ENCODE measurements around the gene RPP14. TPM values are rescaled to one million over a fixed set of nuclear protein-coding genes. Genes with fewer than 3 reads are reported as not detected.

Gene RPP14
- total RNA-seq, 1 experiment from 2014 or later: 13.2 TPM

- H3K4me3 ChIP-seq: no peak overlapping the region
- H3K9me3 ChIP-seq (ENCODE audit: insufficient read depth, low read depth): no peaks in the 10 kb centered on the region
- H3K36me3 ChIP-seq (ENCODE audit: low read depth): no peaks in the 10 kb centered on the region
- ChIA-PET CTCF (no interaction called here), POLR2A (ENCODE audit: unreplicated experiment) (no interaction called here)
- TF ChIP-seq CTCF (conservative IDR thresholded peaks at IDR 0.05) (no peak), EZH2 (IDR thresholded peaks at IDR 0.05; ENCODE audit: low read depth) (no peak)
- intact Hi-C loops (cut with micrococcal nuclease; ENCODE audit: unreplicated experiment): no loop called here
- no peak for DNase-seq
- H3K27ac ChIP-seq: no peak overlapping the region
- H3F3A ChIP-seq (ENCODE audit: insufficient read depth, low read depth): no peaks in the 10 kb centered on the region
- H3K4me1 ChIP-seq (replicated peaks; ENCODE audit: insufficient read depth): no peaks in the 10 kb centered on the region
- no peaks in the 10 kb centered on the region for H3K9me2 ChIP-seq (ENCODE audit: insufficient read depth)
- H3K79me2 ChIP-seq (ENCODE audit: low read depth): no peaks in the 10 kb centered on the region
- BruUV-seq (replicated peaks): no TSS peak
- no peak overlapping the region for H3K4me2 ChIP-seq
- H3K27me3 ChIP-seq (ENCODE audit: insufficient read depth, low read depth): no peaks in the 10 kb centered on the region
- no peak overlapping the region for H2AFZ ChIP-seq
- no peaks in the 10 kb centered on the region for H4K20me1 ChIP-seq (ENCODE audit: insufficient read depth)
Measured at GRCh38 chr3:58296269-58296668, 9.8 kb upstream of the RPP14 start.

- H3F3A ChIP-seq (ENCODE audit: insufficient read depth, low read depth): no peaks in the 10 kb centered on the region
- no peaks in the 10 kb centered on the region for H3K79me2 ChIP-seq (ENCODE audit: low read depth)
- H3K4me3 ChIP-seq: no peak overlapping the region
- intact Hi-C loops (cut with micrococcal nuclease; ENCODE audit: unreplicated experiment): no loop called here
- H3K9me3 ChIP-seq (ENCODE audit: insufficient read depth, low read depth): no peaks in the 10 kb centered on the region
- BruUV-seq (replicated peaks): no TSS peak
- no peak overlapping the region for H3K27ac ChIP-seq
- no peak overlapping the region for H2AFZ ChIP-seq
- H3K4me2 ChIP-seq: no peak overlapping the region
- CTCF ChIA-PET: interaction anchor here (0.6 kb wide), 1 partner anchor 264 kb away, joined by 3 read pairs; no protein-coding TSS in a partner anchor
- H3K27me3 ChIP-seq (ENCODE audit: insufficient read depth, low read depth): no peaks in the 10 kb centered on the region
- no peaks in the 10 kb centered on the region for H4K20me1 ChIP-seq (ENCODE audit: insufficient read depth)
- TF ChIP-seq CTCF (conservative IDR thresholded peaks at IDR 0.05): no peak
- POLR2A ChIA-PET (ENCODE audit: unreplicated experiment): no interaction called here
- no peaks in the 10 kb centered on the region for H3K36me3 ChIP-seq (ENCODE audit: low read depth)
- H3K4me1 ChIP-seq (replicated peaks; ENCODE audit: insufficient read depth): no peaks in the 10 kb centered on the region
- no peaks in the 10 kb centered on the region for H3K9me2 ChIP-seq (ENCODE audit: insufficient read depth)
- DNase-seq: no peak
Measured at GRCh38 chr3:58296843-58297242, 9.2 kb upstream of the RPP14 start.

GRCh38 chr3:58298190-58298589 lies 7.9 kb upstream of the RPP14 start:
- Histone ChIP-seq H3K27ac (no peak overlapping the region), H3F3A (ENCODE audit: insufficient read depth, low read depth) (no peaks in the 10 kb centered on the region), H3K4me3 (no peak overlapping the region), H4K20me1 (ENCODE audit: insufficient read depth) (no peaks in the 10 kb centered on the region), H3K4me2 (no peak overlapping the region), H3K9me3 (ENCODE audit: insufficient read depth, low read depth) (no peaks in the 10 kb centered on the region), H2AFZ (no peak overlapping the region), H3K27me3 (ENCODE audit: insufficient read depth, low read depth) (no peaks in the 10 kb centered on the region), H3K36me3 (ENCODE audit: low read depth) (no peaks in the 10 kb centered on the region), H3K4me1 (replicated peaks; ENCODE audit: insufficient read depth) (no peaks in the 10 kb centered on the region), H3K79me2 (ENCODE audit: low read depth) (no peaks in the 10 kb centered on the region), H3K9me2 (ENCODE audit: insufficient read depth) (no peaks in the 10 kb centered on the region)
- intact Hi-C loops (cut with micrococcal nuclease; ENCODE audit: unreplicated experiment): no loop called here
- CTCF ChIA-PET: interaction anchor here (0.6 kb wide), 1 partner anchor 87 kb away, joined by 4 read pairs; no protein-coding TSS in a partner anchor
- no TSS peak for BruUV-seq (replicated peaks)
- DNase-seq: no peak
- no peak for TF ChIP-seq EZH2 (IDR thresholded peaks at IDR 0.05; ENCODE audit: low read depth)
- no peak for TF ChIP-seq CTCF (conservative IDR thresholded peaks at IDR 0.05)
- POLR2A ChIA-PET (ENCODE audit: unreplicated experiment): interaction anchor here (0.5 kb wide), 1 partner anchor 1291 kb away, joined by 4 read pairs; no protein-coding TSS in a partner anchor

Measured in PC-9 (cell line).